LNCaP clone FGC (cell line): ENCODE data around the gene ERVK3-1.

Source experiments
- DNase-seq: peaks from one replicate; pipeline ENCODE4 v3.0.0-alpha.2; 2011; ENCODE audit warnings: low read depth
- H3K4me3 ChIP-seq: 2 replicates; pipeline ENCODE4 v1.5.1; 2011; ENCODE audit warnings: mild to moderate bottlenecking, low read depth, low read length, control low read depth
- CTCF ChIP-seq: IDR thresholded peaks from 2 replicates; pipeline ENCODE4 v1.5.1; 2012; ENCODE audit warnings: mild to moderate bottlenecking; ENCODE audit not compliant: control insufficient read depth, insufficient read depth; ENCODE audit errors: extremely low read depth

The ERVK3-1 gene

DNA sequence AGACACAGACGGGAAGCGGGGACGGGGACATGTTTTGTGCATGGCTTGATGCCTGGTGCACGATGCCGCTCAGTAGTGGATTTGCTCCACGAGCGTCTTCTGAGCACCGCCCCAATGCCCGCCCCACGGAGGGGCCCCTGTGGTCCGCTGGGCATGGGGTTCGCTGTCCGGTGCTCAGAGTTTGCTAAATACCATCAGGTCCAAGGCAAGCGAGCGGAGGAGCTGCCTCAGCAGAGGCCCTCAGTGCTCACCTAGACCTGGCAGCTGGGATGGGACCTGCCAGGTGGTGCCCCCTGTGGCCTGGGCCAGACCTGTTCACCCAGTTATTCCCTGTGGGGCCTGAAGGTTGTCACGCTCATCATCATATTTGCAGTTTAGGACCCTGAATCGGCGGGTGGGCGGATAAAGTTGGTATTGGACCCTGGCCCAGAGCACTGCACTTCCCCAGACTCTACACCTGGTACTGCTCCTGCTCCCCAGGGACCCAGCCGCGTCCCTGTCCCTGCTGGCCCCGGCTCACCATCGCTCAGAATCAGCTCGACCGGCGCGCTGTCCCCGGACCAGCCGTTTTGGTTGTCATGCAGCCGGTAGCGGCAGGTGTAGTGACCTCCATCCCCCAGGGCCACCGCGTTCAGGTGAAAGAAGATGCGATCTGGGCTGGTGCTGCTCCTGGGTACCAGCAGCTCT, 45.8 kb downstream of the ERVK3-1 start:
- DNase-seq = no peak
- TF ChIP-seq CTCF = no peak
- H3K4me3 ChIP-seq = no peak overlapping the region

DNA sequence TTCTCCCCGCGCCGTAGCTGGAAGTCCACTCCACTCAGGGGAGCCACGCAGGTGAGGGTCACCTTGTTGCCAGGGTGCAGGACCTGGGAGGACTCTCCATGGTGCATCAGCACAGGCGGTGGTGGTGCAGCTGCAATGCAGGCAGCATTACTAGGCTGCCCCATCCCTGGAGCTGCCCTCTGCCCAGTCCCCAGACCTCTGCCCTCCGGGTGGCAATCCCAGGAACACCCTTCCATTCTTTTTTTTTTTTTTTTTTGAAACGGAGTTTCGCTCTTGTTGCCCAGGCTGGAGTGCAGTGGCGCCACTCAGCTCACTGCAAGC, 46.3 kb downstream of the ERVK3-1 start:
- H3K4me3 ChIP-seq = no peak overlapping the region
- no peak for DNase-seq
- no peak for TF ChIP-seq CTCF

DNA sequence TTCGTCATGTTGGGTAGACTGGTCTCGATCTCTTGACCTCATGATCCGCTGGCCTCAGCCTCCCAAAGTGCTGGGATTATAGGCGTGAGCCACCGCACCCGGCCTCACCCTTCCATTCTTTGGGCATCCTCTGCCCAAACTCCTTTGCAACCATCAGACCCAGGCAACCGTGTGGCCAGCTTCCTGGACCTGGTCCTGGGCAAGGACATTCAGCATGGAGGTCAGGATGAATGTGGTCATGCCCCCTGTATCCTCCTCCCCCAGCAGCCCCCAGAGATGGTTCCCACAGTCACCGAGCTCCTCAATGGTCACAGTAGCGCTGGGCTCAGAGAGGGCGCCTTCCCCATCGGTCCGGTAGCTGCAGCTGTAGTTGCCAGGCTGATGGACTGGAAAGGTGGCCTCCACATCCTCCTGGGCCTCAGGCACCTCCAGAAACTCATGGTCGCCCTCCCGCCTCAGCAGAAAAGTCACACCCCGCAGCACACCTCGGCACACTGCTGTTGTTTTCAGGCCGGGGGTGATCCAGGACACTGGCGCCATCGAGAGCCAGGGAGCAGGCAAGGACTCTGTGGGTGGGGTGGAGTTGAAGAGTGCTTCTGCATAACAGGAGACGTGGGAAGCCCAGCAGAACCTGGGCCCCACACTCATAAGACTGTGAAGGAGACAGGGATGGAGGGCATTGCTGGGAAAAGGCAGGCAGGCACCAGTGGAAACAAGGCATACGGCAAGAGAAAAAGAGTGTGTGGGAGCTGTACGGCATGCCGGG, 47.0 kb downstream of the ERVK3-1 start:
- no peak overlapping the region for H3K4me3 ChIP-seq
- no peak for TF ChIP-seq CTCF
- DNase-seq = no peak

DNA sequence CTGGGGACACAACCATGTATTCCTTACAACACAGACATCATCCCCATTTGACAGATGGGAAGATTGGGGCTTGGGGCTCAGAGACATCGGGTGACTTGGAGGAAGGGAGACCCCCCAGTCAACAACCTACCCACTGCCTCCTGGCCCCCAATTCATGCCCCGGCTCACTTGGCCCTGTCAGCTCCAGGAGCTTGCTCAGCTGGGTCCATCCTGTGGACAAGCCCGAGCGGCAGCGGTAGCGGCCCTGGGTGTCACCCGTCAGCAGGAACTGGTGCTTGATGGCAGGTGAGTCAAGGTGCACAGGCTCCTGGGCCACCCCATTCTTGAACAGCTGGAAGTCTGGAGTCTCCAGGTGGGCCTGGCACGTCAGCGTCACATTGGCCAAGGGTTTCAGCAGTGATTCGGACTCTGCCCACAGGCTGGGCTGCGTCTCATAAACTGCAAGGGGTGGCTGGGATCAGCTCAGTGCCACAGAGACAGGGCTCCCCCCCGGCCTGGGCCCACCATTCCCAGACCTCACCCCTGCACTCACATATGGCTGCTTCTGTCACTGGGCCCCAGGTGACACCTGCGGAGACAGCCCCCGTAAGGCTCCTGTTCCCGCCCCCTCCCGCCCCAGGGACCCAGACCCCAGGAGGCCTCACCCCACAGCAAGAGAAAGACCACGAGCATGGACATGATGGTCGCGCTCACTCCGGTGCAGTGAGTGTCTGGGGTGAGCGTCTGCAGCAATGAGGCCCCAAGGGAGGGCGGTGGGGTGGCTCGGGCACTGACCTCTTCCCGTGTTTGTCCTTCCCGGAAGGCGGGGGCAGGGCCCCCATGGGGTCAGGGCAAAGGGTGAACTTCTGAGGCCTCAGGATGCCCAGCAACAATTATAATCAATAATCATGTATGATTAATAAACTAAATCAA, 47.8 kb downstream of the ERVK3-1 start, which contains the start of gene A1BG:
TSS of gene A1BG (minus strand) at position 733 of the 912 bp plus-strand sequence. CDS start at position 678, 55 bp downstream.
- no peak within 1 kb of the TSS for H3K4me3 ChIP-seq
- no peak for TF ChIP-seq CTCF

GRCh38 chr19:58353717-58354477, 48.7 kb downstream of the ERVK3-1 start:
- TF ChIP-seq CTCF = no peak
- no peak for DNase-seq
- no peak overlapping the region for H3K4me3 ChIP-seq

More for the DNA sequence above, 47.8 kb downstream of the ERVK3-1 start, which contains the start of gene A1BG:
- DNase-seq = no peak

- no peak overlapping the region for H3K4me3 ChIP-seq
- TF ChIP-seq CTCF = no peak
- no peak for DNase-seq
These were observed 49.4 kb downstream of the ERVK3-1 start for GRCh38 chr19:58354478-58355030.
